Chondrocyte (in vitro differentiated cells): ENCODE results near the gene TBRG4. TPM values are rescaled to one million over a fixed set of nuclear protein-coding genes. Genes with fewer than 3 reads are reported as not detected.

ENCODE experiments used
- DNase-seq: peaks from one replicate; pipeline ENCODE4 v3.0.0; 2021; ENCODE audit warnings: mixed read lengths, low spot score
- H3K27ac Mint-ChIP-seq: one replicate; pipeline ENCODE4 v1.8.0; 2021; ENCODE audit warnings: mild to moderate bottlenecking, moderate library complexity, mixed read lengths; ENCODE audit not compliant: unreplicated experiment
- H3K27me3 Mint-ChIP-seq: 2 replicates; pipeline ENCODE4 v1.8.0; 2021; ENCODE audit warnings: low read depth, mixed read lengths
- H3K36me3 Mint-ChIP-seq: 2 replicates; pipeline ENCODE4 v1.8.0; 2021; ENCODE audit warnings: low read depth, mixed read lengths
- H3K4me1 Mint-ChIP-seq: 2 replicates; pipeline ENCODE4 v1.8.0; 2021; ENCODE audit warnings: low read depth, mild to moderate bottlenecking, mixed read lengths
- H3K4me3 Mint-ChIP-seq: one replicate; pipeline ENCODE4 v1.8.0; 2021; ENCODE audit warnings: mild to moderate bottlenecking, moderate library complexity, mixed read lengths; ENCODE audit not compliant: unreplicated experiment
- H3K9me3 Mint-ChIP-seq: 2 replicates; pipeline ENCODE4 v1.8.0; 2021; ENCODE audit warnings: low read depth, mixed read lengths
- total RNA-seq: library from RNA; stranded (reverse); gene quantifications from 3 replicates; pipeline ENCODE4 v1.2.1, GENCODE V29; 2021
- TF ChIP-seq, protein P1 (sequence below): fragments of 200-600 bp; sonication (generic); IDR thresholded peaks from 2 replicates; pipeline ENCODE4 v1.5.0; 2021; ENCODE audit warnings: antibody characterized with exemption, mild to moderate bottlenecking, moderate library complexity

TBRG4 gene
- total RNA-seq, 1 donor from 2014 or later: 39.5 TPM

DNA sequence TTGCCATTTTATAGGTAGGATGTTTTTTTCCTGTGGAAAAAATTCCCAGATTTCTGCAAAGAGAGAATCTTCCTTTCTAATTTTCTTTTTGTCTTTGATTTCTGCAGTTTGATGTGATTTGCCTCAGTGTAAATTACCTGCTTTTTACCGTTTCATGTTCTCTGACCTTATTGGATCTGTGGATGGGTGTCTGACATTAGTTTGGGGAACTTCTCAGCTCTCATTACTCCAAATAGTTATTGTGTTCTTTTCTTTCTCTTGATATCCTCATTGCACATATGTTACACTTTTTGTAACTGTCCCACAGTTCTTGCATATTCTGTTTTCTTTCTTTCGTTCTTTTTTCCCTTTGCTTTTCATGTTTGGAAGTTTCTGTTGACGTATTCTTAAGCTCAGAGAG, 51.2 kb downstream of the TBRG4 start:
- peaks cover 8% of the 10 kb centered on the region for H3K36me3 Mint-ChIP-seq
- H3K4me1 Mint-ChIP-seq: no peaks in the 10 kb centered on the region
- H3K4me3 Mint-ChIP-seq: no peak overlapping the region
- DNase-seq: no peak
- H3K9me3 Mint-ChIP-seq: peaks cover 3% of the 10 kb centered on the region
- no peak overlapping the region for H3K27ac Mint-ChIP-seq
- H3K27me3 Mint-ChIP-seq: no peaks in the 10 kb centered on the region
- TF ChIP-seq, protein P1, sequence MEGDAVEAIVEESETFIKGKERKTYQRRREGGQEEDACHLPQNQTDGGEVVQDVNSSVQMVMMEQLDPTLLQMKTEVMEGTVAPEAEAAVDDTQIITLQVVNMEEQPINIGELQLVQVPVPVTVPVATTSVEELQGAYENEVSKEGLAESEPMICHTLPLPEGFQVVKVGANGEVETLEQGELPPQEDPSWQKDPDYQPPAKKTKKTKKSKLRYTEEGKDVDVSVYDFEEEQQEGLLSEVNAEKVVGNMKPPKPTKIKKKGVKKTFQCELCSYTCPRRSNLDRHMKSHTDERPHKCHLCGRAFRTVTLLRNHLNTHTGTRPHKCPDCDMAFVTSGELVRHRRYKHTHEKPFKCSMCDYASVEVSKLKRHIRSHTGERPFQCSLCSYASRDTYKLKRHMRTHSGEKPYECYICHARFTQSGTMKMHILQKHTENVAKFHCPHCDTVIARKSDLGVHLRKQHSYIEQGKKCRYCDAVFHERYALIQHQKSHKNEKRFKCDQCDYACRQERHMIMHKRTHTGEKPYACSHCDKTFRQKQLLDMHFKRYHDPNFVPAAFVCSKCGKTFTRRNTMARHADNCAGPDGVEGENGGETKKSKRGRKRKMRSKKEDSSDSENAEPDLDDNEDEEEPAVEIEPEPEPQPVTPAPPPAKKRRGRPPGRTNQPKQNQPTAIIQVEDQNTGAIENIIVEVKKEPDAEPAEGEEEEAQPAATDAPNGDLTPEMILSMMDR: no peak

DNA sequence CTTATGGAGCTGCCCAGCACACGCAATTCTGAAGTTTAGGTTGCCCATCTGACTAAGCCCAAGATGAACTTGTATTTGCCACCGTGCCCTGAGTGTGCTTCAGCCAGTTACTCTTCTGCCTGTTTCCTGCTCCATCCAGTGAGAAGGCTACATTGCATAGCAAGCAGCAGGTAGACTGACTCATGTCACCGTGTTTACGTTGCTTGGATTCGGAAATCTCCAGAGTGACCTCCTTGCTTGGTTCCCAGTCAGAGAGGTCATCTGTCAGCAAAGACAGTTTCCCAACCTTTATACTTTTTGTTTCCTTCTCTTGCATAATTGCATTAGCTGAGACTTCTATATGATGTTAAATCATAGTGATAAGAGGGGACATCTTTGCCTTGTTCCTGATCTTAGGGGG, 53.6 kb downstream of the TBRG4 start:
- H3K4me3 Mint-ChIP-seq: no peak overlapping the region
- no peaks in the 10 kb centered on the region for H3K4me1 Mint-ChIP-seq
- TF ChIP-seq, protein P1: no peak
- no peak overlapping the region for H3K27ac Mint-ChIP-seq
- peaks cover 2% of the 10 kb centered on the region for H3K36me3 Mint-ChIP-seq
- DNase-seq: no peak
- H3K9me3 Mint-ChIP-seq: peaks cover 3% of the 10 kb centered on the region
- H3K27me3 Mint-ChIP-seq: no peaks in the 10 kb centered on the region

DNA sequence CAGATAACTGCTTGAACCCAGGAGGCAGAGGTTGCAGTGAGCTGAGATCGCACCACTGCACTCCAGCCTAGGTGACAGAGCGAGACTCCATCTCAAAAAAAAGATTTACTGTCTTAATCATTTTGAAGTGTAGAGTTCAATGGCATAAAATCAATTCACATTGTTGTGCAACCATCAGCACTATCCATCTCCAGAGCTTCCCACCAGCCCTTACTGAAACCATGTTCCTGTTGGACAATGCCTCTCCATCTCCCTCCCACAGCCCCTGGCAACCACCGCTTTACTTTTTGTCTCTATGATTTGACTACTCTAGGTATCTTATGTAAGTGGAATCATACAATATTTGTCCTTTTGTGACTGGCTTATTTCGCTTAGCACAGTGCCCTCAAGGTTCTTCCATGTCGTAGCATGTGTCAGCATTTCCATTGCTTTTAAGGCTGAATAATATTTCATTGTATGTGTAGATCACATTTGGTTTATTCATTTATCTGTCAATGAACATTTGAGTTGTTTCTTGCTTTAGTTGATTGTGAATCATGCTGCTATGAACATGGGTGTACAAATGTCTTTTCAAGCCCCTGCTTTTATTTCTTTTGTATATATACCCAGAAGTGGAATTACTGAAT, 55.8 kb downstream of the TBRG4 start:
- Mint-ChIP-seq H3K9me3 (peaks cover 3% of the 10 kb centered on the region), H3K4me3 (no peak overlapping the region), H3K36me3 (peaks cover 2% of the 10 kb centered on the region), H3K4me1 (no peaks in the 10 kb centered on the region), H3K27me3 (no peaks in the 10 kb centered on the region), H3K27ac (no peak overlapping the region)
- peak; percentile 6 for DNase-seq
- TF ChIP-seq, protein P1: no peak

DNA sequence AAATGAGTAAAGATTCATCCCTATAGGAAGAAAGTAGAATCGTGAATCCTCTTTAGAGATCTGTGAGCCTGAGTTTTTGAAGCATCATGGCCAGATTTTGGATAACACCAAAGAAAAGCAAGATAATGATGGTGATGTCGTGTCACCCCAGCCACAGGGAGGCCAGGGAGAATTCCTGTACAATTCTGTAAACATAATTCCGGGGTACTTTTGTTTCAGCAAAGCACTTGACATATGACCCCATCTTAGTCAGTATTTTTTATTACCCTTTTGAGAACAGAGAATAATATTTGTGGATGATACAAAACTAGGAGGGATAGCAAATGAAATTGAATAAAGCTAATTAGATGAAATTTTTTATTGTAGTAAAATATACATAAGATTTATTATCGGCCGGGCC, 56.5 kb downstream of the TBRG4 start:
- Mint-ChIP-seq H3K4me3 (no peak overlapping the region), H3K27me3 (no peaks in the 10 kb centered on the region), H3K27ac (no peak overlapping the region), H3K36me3 (peaks cover 2% of the 10 kb centered on the region), H3K9me3 (peaks cover 3% of the 10 kb centered on the region), H3K4me1 (no peaks in the 10 kb centered on the region)
- DNase-seq: no peak
- TF ChIP-seq, protein P1: no peak

GRCh38 chr7:45054442-45054841, 57.1 kb downstream of the TBRG4 start:
- TF ChIP-seq, protein P1: no peak
- Mint-ChIP-seq H3K27ac (no peak overlapping the region), H3K4me1 (no peaks in the 10 kb centered on the region), H3K36me3 (peaks cover 2% of the 10 kb centered on the region), H3K27me3 (no peaks in the 10 kb centered on the region), H3K4me3 (no peak overlapping the region), H3K9me3 (peaks cover 3% of the 10 kb centered on the region)
- DNase-seq: peak; percentile 48
